Vagina (tissue), 2 donors: ENCODE data around the gene MAP4K4.

Experiments used
- CTCF ChIP-seq, 3 experiments: fragments of 450-650 bp in 2 of 3; fragments of 200-600 bp in 1 of 3; sonication (generic) in 1 of 3; IDR thresholded peaks; one replicate each; pipeline ENCODE4 v1.5.1; 2017 to 2019; ENCODE audit warnings: antibody characterized with exemption in 3 of 3, mild to moderate bottlenecking in 2 of 3, moderate library complexity in 2 of 3
- POLR2A ChIP-seq, 2 donors: fragments of 450-650 bp; IDR thresholded peaks; one replicate each; pipeline ENCODE4 v1.6.1; 2017; ENCODE audit warnings: antibody characterized with exemption in 2 of 2, mild to moderate bottlenecking in 2 of 2, moderate library complexity in 2 of 2
- POLR2AphosphoS5 ChIP-seq, 2 donors: sonication (generic); formaldehyde crosslinking; IDR thresholded peaks; one replicate each; pipeline ENCODE4 v1.9.0; 2017; ENCODE audit warnings: antibody characterized with exemption in 2 of 2, mild to moderate bottlenecking in 2 of 2, low read depth in 1 of 2; ENCODE audit not compliant: insufficient read depth in 1 of 2

- no peak for TF ChIP-seq CTCF (IDR thresholded peaks at IDR 0.05)
- no peak for TF ChIP-seq POLR2A (IDR thresholded peaks at IDR 0.05)
- TF ChIP-seq POLR2AphosphoS5 (IDR thresholded peaks at IDR 0.05; ENCODE audit: insufficient read depth in 1 of 2, low read depth in 1 of 2) = no peak
Observed at GRCh38 chr2:101677658-101678057, 19.8 kb upstream of the MAP4K4 start.
